CD4-positive, CD25-positive, alpha-beta regulatory T cell (primary cell): ENCODE measurements around the gene CPZ. TPM values are rescaled to one million over a fixed set of nuclear protein-coding genes. Genes with fewer than 3 reads are reported as not detected.

Source experiments
- ATAC-seq, 2 donors: fragments of 150-1000 bp; cut with Tn5 transposase; one replicate each; pipeline ENCODE4 v1.10.0; 2021; ENCODE audit warnings: low read depth in 2 of 2, moderate number of reproducible peaks in 2 of 2, moderate library complexity in 1 of 2
- DNase-seq, 3 donors: peaks; one replicate each; pipeline versions ENCODE4 v3.0.0 to v3.0.0-alpha.2; 2012 to 2022; ENCODE audit warnings: mixed read lengths in 1 of 3
- H3K27ac ChIP-seq: one replicate; pipeline ENCODE4 v1.7.0; 2013; ENCODE audit warnings: mild to moderate bottlenecking, low read length; ENCODE audit not compliant: insufficient read depth, poor library complexity, severe bottlenecking
- H3K27me3 ChIP-seq: one replicate; pipeline ENCODE4 v1.7.0; 2013; ENCODE audit warnings: low read length; ENCODE audit not compliant: control insufficient read depth, insufficient read depth
- H3K36me3 ChIP-seq: one replicate; pipeline ENCODE4 v1.7.0; 2013; ENCODE audit warnings: mild to moderate bottlenecking, low read length, moderate library complexity; ENCODE audit not compliant: control insufficient read depth, insufficient read depth
- H3K4me1 ChIP-seq: 2 replicates; pipeline ENCODE4 v1.7.0; 2013; ENCODE audit warnings: mild to moderate bottlenecking, low read length; ENCODE audit not compliant: insufficient read depth, control insufficient read depth, poor library complexity, severe bottlenecking
- H3K4me3 ChIP-seq: one replicate; pipeline ENCODE4 v1.7.0; 2013; ENCODE audit warnings: low read depth, mild to moderate bottlenecking, low read length, moderate library complexity
- H3K9me3 ChIP-seq, 2 experiments: 1 replicate in 1 of 2; 2 replicates in 1 of 2; pipeline ENCODE4 v1.7.0; 2013; ENCODE audit warnings: low read length in 2 of 2, mild to moderate bottlenecking in 1 of 2, moderate library complexity in 1 of 2; ENCODE audit not compliant: control insufficient read depth in 2 of 2
- H3K27ac Mint-ChIP-seq, 3 donors: one replicate each; pipeline ENCODE4 v1.8.0; 2020 to 2022; ENCODE audit warnings: mild to moderate bottlenecking in 3 of 3, mixed read lengths in 3 of 3, moderate library complexity in 2 of 3
- H3K27me3 Mint-ChIP-seq: one replicate; pipeline ENCODE4 v1.8.0; 2022; ENCODE audit warnings: mild to moderate bottlenecking, mixed read lengths
- H3K36me3 Mint-ChIP-seq: one replicate; pipeline ENCODE4 v1.8.0; 2020; ENCODE audit warnings: mixed read lengths
- H3K4me1 Mint-ChIP-seq, 4 donors: one replicate each; pipeline ENCODE4 v1.8.0; 2020 to 2022; ENCODE audit warnings: mixed read lengths in 4 of 4, mild to moderate bottlenecking in 1 of 4
- H3K4me3 Mint-ChIP-seq, 4 donors: one replicate each; pipeline ENCODE4 v1.8.0; 2020 to 2022; ENCODE audit warnings: mild to moderate bottlenecking in 4 of 4, mixed read lengths in 4 of 4, moderate library complexity in 3 of 4
- H3K9me3 Mint-ChIP-seq, 7 donors: one replicate each; pipeline ENCODE4 v1.8.0; 2020 to 2022; ENCODE audit warnings: mixed read lengths in 7 of 7, mild to moderate bottlenecking in 3 of 7, moderate library complexity in 2 of 7
- polyA plus RNA-seq, 4 donors: library from polyadenylated mRNA; unstranded; fragments of 300-500 nt; fragmentation: Illumina TruSeq; gene quantifications; one replicate each; pipeline ENCODE4 v1.2.3, GENCODE V29; 2021
- total RNA-seq: library from RNA; stranded (reverse); gene quantifications from one replicate; pipeline ENCODE4 v1.2.3, GENCODE V29; 2022

The CPZ gene
- total and polyA plus RNA-seq, 5 donors from 2014 or later, result not detected

- peaks cover 0 to 4% (median 2%) of the 10 kb centered on the region in 7 donors for H3K9me3 Mint-ChIP-seq
- no peak overlapping the region for H3K27ac Mint-ChIP-seq
- Histone ChIP-seq H3K9me3 (no peaks in the 10 kb centered on the region), H3K27ac (no peak overlapping the region), H3K36me3 (no peaks in the 10 kb centered on the region), H3K27me3 (no peaks in the 10 kb centered on the region), H3K4me1 (no peaks in the 10 kb centered on the region), H3K4me3 (no peak overlapping the region)
- H3K4me3 Mint-ChIP-seq, result no peak overlapping the region
- ATAC-seq (no peak), DNase-seq (no peak)
- H3K36me3 Mint-ChIP-seq, result no peaks in the 10 kb centered on the region
- peaks cover 9% of the 10 kb centered on the region for H3K27me3 Mint-ChIP-seq
- no peaks in the 10 kb centered on the region for H3K4me1 Mint-ChIP-seq
Measured at GRCh38 chr4:8655411-8656184, 63.0 kb downstream of the CPZ start.

- Histone ChIP-seq H3K36me3 (no peaks in the 10 kb centered on the region), H3K4me1 (no peaks in the 10 kb centered on the region), H3K9me3 (no peaks in the 10 kb centered on the region), H3K27ac (no peak overlapping the region), H3K27me3 (no peaks in the 10 kb centered on the region), H3K4me3 (no peak overlapping the region)
- Mint-ChIP-seq H3K36me3 (no peaks in the 10 kb centered on the region), H3K9me3 (peaks cover 0 to 4% (median 2%) of the 10 kb centered on the region in 7 donors), H3K27me3 (peaks cover 9% of the 10 kb centered on the region), H3K4me3 (no peak overlapping the region), H3K27ac (no peak overlapping the region), H3K4me1 (no peaks in the 10 kb centered on the region)
- ATAC-seq (no peak), DNase-seq (no peak)
Measured at GRCh38 chr4:8656185-8656517, 63.6 kb downstream of the CPZ start.

GRCh38 chr4:8656711-8657380 lies 64.3 kb downstream of the CPZ start:
- Mint-ChIP-seq H3K27me3 (peaks cover 9% of the 10 kb centered on the region), H3K27ac (no peak overlapping the region), H3K36me3 (no peaks in the 10 kb centered on the region), H3K4me3 (no peak overlapping the region), H3K4me1 (no peaks in the 10 kb centered on the region), H3K9me3 (peaks cover 0 to 4% (median 2%) of the 10 kb centered on the region in 7 donors)
- Histone ChIP-seq H3K4me3 (no peak overlapping the region), H3K4me1 (no peaks in the 10 kb centered on the region), H3K27me3 (no peaks in the 10 kb centered on the region), H3K9me3 (no peaks in the 10 kb centered on the region), H3K36me3 (no peaks in the 10 kb centered on the region), H3K27ac (no peak overlapping the region)
- no peak for DNase-seq
- no peak for ATAC-seq

GRCh38 chr4:8657381-8658088 lies 65.0 kb downstream of the CPZ start:
- Histone ChIP-seq H3K4me3 (no peak overlapping the region), H3K27ac (no peak overlapping the region), H3K36me3 (no peaks in the 10 kb centered on the region), H3K4me1 (no peaks in the 10 kb centered on the region), H3K27me3 (no peaks in the 10 kb centered on the region), H3K9me3 (no peaks in the 10 kb centered on the region)
- Mint-ChIP-seq H3K36me3 (no peaks in the 10 kb centered on the region), H3K4me1 (no peaks in the 10 kb centered on the region), H3K9me3 (peaks cover 0 to 4% (median 2%) of the 10 kb centered on the region in 7 donors), H3K4me3 (no peak overlapping the region), H3K27me3 (peaks cover 9% of the 10 kb centered on the region), H3K27ac (no peak overlapping the region)
- ATAC-seq (no peak), DNase-seq (no peak)

GRCh38 chr4:8662776-8663175 lies 70.2 kb downstream of the CPZ start:
- ATAC-seq, result no peak
- H3K27me3 Mint-ChIP-seq, result peaks cover 5% of the 10 kb centered on the region
- peaks cover 0 to 1% (median 0%) of the 10 kb centered on the region in 7 donors for H3K9me3 Mint-ChIP-seq

GRCh38 chr4:8664031-8664805 lies 71.7 kb downstream of the CPZ start:
- H3K9me3 Mint-ChIP-seq, result peaks cover 0 to 1% (median 0%) of the 10 kb centered on the region in 7 donors
- no peak for ATAC-seq

More at GRCh38 chr4:8662776-8663175, 70.2 kb downstream of the CPZ start:
- Mint-ChIP-seq H3K27ac (no peak overlapping the region), H3K36me3 (no peaks in the 10 kb centered on the region), H3K4me1 (no peaks in the 10 kb centered on the region), H3K4me3 (no peak overlapping the region)
- Histone ChIP-seq H3K36me3 (no peaks in the 10 kb centered on the region), H3K27me3 (no peaks in the 10 kb centered on the region), H3K9me3 (no peaks in the 10 kb centered on the region), H3K4me3 (no peak overlapping the region), H3K4me1 (no peaks in the 10 kb centered on the region), H3K27ac (no peak overlapping the region)
- DNase-seq, result no peak

GRCh38 chr4:8664976-8665375 lies 72.4 kb downstream of the CPZ start:
- H3K27ac ChIP-seq, result no peak overlapping the region
- no peak overlapping the region for H3K4me3 ChIP-seq
- H3K27me3 Mint-ChIP-seq, result no peaks in the 10 kb centered on the region
- H3K9me3 Mint-ChIP-seq, result peaks cover 0 to 1% (median 0%) of the 10 kb centered on the region in 7 donors
- no peaks in the 10 kb centered on the region for H3K27me3 ChIP-seq
- no peaks in the 10 kb centered on the region for H3K4me1 Mint-ChIP-seq
- H3K9me3 ChIP-seq, result no peaks in the 10 kb centered on the region
- H3K36me3 Mint-ChIP-seq, result no peaks in the 10 kb centered on the region
- H3K4me3 Mint-ChIP-seq, result no peak overlapping the region
- H3K4me1 ChIP-seq, result no peaks in the 10 kb centered on the region
- no peak for DNase-seq
- no peaks in the 10 kb centered on the region for H3K36me3 ChIP-seq
- ATAC-seq, result no peak
- no peak overlapping the region for H3K27ac Mint-ChIP-seq

More at GRCh38 chr4:8664031-8664805, 71.7 kb downstream of the CPZ start:
- no peak for DNase-seq
- Mint-ChIP-seq H3K4me3 (no peak overlapping the region), H3K36me3 (no peaks in the 10 kb centered on the region), H3K27ac (no peak overlapping the region), H3K27me3 (no peaks in the 10 kb centered on the region), H3K4me1 (no peaks in the 10 kb centered on the region)
- H3K4me3 ChIP-seq, result no peak overlapping the region
- no peaks in the 10 kb centered on the region for H3K4me1 ChIP-seq
- H3K36me3 ChIP-seq, result no peaks in the 10 kb centered on the region
- H3K27me3 ChIP-seq, result no peaks in the 10 kb centered on the region
- H3K9me3 ChIP-seq, result no peaks in the 10 kb centered on the region
- no peak overlapping the region for H3K27ac ChIP-seq
